ENCODE measurements around the gene UBA6.
A peak's percentile ranks its signal among the peaks of the same experiment; 100 is the strongest.

The UBA6 gene

DNA sequence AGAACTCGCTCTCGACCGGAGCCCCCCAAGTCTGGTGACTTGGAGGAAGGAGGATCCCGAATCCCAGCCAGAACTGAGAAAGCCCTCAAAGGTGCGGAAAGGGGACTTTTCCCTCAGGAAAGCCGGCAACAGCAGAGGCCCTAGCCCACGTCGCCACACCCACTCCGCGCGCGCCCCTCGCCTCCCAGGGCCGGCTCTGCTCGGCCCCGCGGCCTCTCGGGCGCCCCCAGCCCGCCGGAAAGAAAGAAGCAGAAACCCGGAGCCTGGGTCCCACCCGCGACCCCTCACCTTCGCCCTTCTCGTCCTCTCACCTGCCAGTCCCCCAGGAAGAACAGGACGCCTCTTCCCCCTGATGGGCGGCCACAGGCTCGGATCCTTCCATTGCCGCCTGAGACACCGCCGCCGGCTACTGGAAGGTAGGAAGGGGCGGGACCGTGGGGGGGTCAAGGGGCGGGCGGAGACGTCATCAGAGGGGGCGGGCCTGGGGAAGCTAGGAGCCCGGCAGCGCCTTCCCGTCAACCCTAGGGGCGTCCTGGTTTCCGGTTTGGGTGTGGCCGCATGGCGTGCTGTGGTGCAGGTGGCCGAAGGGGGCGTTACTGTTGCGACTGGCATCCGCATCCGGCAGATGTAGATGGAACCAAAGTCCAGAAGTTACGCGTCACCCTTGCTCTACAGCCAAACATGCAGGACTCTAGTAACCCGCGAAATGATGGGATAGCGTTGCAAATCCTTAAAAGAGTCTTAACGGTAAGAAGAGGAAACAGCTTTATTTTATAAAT lies at the start of gene UBA6:
TSS of gene UBA6 (minus strand) at position 418 of the 779 bp plus-strand sequence. CDS start at position 382, 36 bp downstream.
- TF ChIP-seq, protein P1, sequence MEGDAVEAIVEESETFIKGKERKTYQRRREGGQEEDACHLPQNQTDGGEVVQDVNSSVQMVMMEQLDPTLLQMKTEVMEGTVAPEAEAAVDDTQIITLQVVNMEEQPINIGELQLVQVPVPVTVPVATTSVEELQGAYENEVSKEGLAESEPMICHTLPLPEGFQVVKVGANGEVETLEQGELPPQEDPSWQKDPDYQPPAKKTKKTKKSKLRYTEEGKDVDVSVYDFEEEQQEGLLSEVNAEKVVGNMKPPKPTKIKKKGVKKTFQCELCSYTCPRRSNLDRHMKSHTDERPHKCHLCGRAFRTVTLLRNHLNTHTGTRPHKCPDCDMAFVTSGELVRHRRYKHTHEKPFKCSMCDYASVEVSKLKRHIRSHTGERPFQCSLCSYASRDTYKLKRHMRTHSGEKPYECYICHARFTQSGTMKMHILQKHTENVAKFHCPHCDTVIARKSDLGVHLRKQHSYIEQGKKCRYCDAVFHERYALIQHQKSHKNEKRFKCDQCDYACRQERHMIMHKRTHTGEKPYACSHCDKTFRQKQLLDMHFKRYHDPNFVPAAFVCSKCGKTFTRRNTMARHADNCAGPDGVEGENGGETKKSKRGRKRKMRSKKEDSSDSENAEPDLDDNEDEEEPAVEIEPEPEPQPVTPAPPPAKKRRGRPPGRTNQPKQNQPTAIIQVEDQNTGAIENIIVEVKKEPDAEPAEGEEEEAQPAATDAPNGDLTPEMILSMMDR (IDR thresholded peaks at IDR 0.05; ENCODE audit: extremely low read depth, insufficient read depth, missing control alignments): peak; percentile 60
- in situ Hi-C loops (cut with MboI; ENCODE audit: low pct_unique_long_range_greater_than_20kb, low sequenced_read_pairs, unreplicated experiment): no loop called here
- DNase-seq (ENCODE audit: low spot score): peak; percentile 96

GRCh38 chr4:67750691-67751090 lies 49.7 kb upstream of the UBA6 start:
- in situ Hi-C loops (cut with MboI; ENCODE audit: low pct_unique_long_range_greater_than_20kb, low sequenced_read_pairs, unreplicated experiment): no loop called here
- TF ChIP-seq, protein P1 (IDR thresholded peaks at IDR 0.05; ENCODE audit: extremely low read depth, insufficient read depth, missing control alignments): no peak

GRCh38 chr4:67749286-67749685 lies 48.3 kb upstream of the UBA6 start:
- DNase-seq (ENCODE audit: low spot score): no peak
- TF ChIP-seq, protein P1 (IDR thresholded peaks at IDR 0.05; ENCODE audit: extremely low read depth, insufficient read depth, missing control alignments): no peak
- in situ Hi-C loops (cut with MboI; ENCODE audit: low pct_unique_long_range_greater_than_20kb, low sequenced_read_pairs, unreplicated experiment): no loop called here

More at GRCh38 chr4:67750691-67751090, 49.7 kb upstream of the UBA6 start:
- DNase-seq (ENCODE audit: low spot score): no peak

GRCh38 chr4:67746797-67747495 lies 46.0 kb upstream of the UBA6 start:
- peak; percentile 23 for DNase-seq (ENCODE audit: low spot score)
- in situ Hi-C loops (cut with MboI; ENCODE audit: low pct_unique_long_range_greater_than_20kb, low sequenced_read_pairs, unreplicated experiment): no loop called here
- TF ChIP-seq, protein P1 (IDR thresholded peaks at IDR 0.05; ENCODE audit: extremely low read depth, insufficient read depth, missing control alignments): peak; percentile 56

- TF ChIP-seq, protein P1 (IDR thresholded peaks at IDR 0.05; ENCODE audit: extremely low read depth, insufficient read depth, missing control alignments): no peak
- in situ Hi-C loops (cut with MboI; ENCODE audit: low pct_unique_long_range_greater_than_20kb, low sequenced_read_pairs, unreplicated experiment): no loop called here
- DNase-seq (ENCODE audit: low spot score): no peak
Measured at GRCh38 chr4:67744561-67745283, 43.8 kb upstream of the UBA6 start.

GRCh38 chr4:67743194-67743593 lies 42.2 kb upstream of the UBA6 start:
- TF ChIP-seq, protein P1 (IDR thresholded peaks at IDR 0.05; ENCODE audit: extremely low read depth, insufficient read depth, missing control alignments): no peak
- DNase-seq (ENCODE audit: low spot score): no peak
- in situ Hi-C loops (cut with MboI; ENCODE audit: low pct_unique_long_range_greater_than_20kb, low sequenced_read_pairs, unreplicated experiment): no loop called here

All from GM13977 (cell line).